Tongue (tissue), 2 donors: Measurements from ENCODE around the gene GNAT1. TPM values are rescaled to one million over a fixed set of nuclear protein-coding genes. Genes with fewer than 3 reads are reported as not detected.
"Not testable (repeated sequence)": the region's sequence is repeated elsewhere in the genome, so short reads cannot be mapped to it uniquely, and the experiment has no call there.

Experiments
- DNase-seq: peaks from one replicate; pipeline ENCODE4 v3.0.0-alpha.2; 2015
- total RNA-seq: library from RNA; depleted of rRNA; stranded (reverse); fragments of >200 nt; gene quantifications from one replicate; pipeline ENCODE4 v1.2.3, GENCODE V29; 2014

Gene GNAT1
- total RNA-seq, 1 donor from 2014 or later = not detected

DNA sequence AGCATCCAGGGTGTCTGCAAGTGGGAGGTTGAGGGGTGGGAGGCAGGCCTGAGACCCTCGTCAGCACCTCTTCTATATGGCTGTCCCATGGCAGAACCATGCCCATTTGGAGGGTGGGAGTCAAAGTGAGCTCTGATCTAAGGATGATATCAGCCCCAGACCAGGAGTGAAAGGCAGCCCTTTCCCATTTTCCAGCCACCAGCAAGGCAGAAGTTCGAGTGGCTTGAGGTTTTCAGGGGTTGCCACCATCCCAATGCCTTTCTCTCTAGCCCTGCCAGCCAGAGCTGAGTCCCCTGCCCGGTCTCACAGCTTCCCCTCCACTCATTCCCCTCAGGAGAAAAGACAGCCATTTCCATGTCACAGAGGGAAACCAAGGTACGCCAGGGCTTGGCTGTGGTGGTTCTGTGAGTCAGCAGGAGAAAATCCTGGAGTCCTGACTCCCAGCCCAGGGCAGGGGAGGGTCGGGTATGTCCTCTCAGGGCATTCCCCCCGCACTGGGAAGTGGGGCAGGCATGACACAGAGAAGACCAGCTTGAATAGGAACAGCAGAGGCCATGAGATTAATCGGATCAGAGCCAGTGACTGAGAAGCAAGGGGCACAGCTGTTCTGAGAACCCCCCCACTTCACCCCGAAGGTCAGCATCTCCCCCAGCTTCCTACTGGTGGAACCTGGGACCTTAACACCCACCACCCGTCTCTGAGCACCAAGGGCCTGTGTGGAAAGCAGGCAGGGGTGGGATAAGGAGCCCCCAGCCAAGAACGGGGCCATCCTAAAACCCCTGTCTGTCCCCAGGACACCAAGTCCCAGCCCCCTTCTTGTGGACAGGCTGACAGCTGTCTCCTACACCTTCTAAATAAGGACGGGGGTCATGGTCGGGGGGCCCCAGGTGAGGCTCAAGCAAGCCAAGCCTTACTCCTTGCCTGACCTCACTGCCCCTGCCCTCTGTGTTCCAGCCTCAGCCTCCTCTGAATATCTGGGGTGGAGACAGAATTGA lies 12.7 kb downstream of the GNAT1 start:
- DNase-seq = no peak

DNA sequence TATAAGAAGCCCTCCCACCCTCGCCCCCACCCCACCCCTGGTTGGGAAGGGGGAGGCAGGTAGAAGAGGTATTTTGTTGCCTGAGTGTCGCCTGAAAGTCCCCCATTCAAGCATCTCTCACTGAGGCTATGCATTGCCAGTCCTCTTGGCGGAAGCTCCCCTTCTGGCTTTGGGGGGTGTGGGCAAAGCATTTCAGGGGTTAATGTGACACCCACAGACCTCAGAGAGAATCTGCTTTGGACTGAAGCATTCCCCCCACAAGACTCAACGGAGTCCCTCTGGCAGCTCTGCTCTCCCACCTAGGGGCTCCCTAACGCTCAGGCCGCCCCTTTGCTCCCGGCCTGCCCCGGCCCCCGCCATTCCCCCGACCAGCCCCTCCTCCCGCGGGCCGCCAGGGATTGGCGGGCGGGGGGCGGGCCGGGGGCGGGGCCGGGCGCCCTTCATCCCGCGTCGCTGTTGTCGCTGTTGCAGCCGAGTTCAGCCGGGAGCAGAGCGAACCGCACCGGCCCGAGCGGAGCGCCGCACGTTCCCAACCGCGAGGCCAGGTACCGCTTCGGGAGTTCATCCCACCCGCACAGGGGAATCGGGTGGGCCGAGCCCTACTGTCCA lies 13.5 kb downstream of the GNAT1 start, which contains the start of gene SLC38A3:
Gene SLC38A3 (plus strand): TSS at position 468 of the 609 bp plus-strand sequence. CDS start 8,929 bp downstream, outside the sequence.
- peak; percentile 59 for DNase-seq

GRCh38 chr3:50205413-50206276 lies 14.2 kb downstream of the GNAT1 start:
- peak; percentile 57 for DNase-seq

- DNase-seq = no peak
These were observed 16.1 kb downstream of the GNAT1 start for GRCh38 chr3:50207359-50208042.

DNA sequence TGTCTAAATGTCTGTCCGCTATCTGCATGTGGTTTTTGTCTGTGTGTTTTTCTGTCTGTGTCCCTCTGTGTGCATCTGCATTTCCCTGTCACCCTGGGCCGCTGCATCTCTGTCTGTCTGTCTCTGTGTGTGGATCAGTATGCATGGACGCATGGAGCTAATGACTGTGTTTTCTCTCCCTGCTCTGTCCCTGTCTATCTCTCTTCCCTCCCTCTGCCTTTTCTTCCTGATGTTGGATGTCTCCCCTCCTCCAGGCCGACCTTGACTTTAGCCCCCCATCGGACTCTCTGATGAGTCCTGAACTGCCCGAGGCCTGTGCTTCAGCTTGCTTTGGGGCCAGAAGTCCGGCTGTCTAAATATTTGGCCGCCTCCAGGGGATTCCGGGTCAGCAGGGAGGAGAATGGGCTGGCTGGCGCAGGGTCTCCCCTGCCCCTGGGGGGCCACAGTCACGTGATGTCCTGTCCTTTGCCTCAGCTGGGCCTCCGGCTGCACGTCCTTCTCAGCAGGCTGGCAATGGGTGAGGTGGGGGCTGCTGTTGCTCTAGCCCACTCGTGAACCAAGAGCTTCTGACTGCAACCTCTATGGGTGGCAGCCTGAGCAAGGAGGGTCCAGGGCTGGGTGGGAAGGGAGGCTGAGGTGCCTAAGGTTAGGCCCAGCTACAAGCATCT lies 17.4 kb downstream of the GNAT1 start:
- no peak for DNase-seq

GRCh38 chr3:50210176-50210509 lies 18.7 kb downstream of the GNAT1 start:
- no peak for DNase-seq

DNA sequence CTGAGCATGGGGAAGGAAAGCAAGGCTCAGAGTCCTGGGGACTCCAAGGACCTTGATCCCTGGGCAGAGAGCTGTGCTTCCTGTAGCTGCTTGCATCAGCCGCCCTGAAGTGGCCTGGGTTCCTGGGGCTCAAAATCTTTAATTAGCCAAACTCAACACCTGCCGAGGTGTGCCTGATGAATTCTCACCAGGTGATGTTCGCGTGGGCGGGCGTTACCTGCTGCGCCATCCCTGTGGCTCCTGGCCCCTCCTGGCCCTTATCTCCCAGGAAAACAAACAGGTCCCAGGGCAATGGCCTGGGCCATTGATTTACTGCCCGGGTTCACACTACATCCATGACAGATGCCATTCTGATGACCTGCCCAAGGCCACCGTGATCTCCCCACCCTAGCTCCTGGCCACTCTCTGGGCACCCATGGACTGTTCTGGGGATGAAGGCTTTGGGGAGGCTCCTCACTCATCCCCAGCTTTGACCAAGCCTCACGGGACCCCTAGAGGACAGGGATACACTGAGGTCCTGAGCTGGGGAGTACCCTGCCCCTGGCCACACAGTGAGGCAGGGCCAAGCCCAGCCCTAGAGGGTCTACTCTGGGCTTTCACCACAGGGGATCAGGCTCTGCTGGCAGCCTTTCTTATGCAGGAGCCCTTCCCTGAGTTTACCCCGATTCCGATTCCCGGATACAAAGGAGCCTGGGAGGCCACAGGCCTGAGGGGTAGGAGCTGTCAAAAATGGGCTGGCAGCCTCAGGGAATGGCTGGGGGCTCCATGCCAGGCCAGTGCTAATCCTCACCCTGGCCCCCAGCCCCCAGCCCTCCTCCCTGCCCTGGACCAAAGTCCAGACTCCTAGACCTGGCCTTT lies 19.3 kb downstream of the GNAT1 start:
- DNase-seq = no peak

- not testable (repeated sequence) for DNase-seq
These were observed 19.9 kb downstream of the GNAT1 start for GRCh38 chr3:50211368-50211717.

GRCh38 chr3:50211930-50212329 lies 20.5 kb downstream of the GNAT1 start:
- DNase-seq = no peak

GRCh38 chr3:50212502-50212901 lies 21.1 kb downstream of the GNAT1 start:
- DNase-seq = no peak

GRCh38 chr3:50212971-50213370 lies 21.6 kb downstream of the GNAT1 start:
- no peak for DNase-seq

GRCh38 chr3:50213373-50213772 lies 22.0 kb downstream of the GNAT1 start:
- DNase-seq = no peak

DNA sequence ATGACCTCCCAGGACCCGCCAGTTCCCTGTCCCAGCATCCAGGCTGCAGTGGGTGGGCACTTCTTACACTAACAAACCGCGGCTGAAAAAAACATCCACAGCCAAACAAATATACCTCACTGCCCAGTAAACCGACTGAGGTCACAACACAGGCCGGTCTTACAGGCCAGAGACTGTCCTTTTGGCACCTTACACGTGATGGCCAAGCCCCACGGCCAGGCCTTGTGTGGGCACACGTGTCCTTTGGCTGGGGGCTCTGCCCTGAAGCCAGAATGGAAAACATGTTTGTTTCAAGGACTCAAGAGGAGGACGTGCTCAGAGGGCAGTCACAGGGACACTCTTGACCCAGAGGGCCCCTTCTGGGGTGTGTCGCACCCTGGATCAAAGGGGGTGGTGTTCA lies 23.4 kb downstream of the GNAT1 start:
- DNase-seq = no peak

DNA sequence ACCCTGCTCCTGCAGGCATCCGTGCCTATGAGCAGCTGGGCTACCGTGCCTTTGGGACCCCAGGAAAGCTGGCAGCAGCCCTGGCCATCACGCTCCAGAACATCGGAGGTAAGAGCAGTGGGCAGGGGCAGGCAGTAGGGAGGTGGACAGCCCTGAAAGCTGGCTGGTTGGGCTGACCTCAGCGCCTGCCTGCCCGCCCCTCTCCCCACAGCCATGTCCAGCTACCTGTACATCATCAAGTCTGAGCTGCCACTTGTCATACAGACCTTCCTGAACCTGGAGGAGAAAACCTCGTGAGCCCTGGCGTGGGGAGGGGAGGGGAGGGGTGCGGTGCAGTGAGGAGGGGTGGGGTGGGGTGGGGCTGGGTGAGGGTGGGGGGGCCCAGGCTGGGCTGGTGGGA lies 24.1 kb downstream of the GNAT1 start:
- no peak for DNase-seq

DNA sequence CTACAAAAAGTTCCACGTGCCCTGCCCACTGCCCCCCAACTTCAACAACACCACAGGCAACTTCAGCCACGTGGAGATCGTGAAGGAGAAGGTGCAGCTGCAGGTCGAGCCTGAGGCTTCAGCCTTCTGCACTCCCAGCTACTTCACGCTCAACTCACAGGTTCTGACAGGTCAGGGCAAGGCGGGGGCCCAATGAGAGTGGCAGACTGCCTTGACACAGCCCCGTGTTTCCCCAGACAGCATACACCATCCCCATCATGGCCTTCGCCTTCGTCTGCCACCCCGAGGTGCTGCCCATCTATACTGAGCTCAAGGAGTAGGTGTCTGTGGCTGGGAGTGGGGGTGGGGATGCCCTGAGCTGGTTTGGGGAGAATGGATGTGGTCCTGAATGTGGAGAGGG lies 26.3 kb downstream of the GNAT1 start:
- DNase-seq = no peak

GRCh38 chr3:50218448-50218847 lies 27.0 kb downstream of the GNAT1 start:
- no peak for DNase-seq

GRCh38 chr3:50219285-50219684 lies 27.9 kb downstream of the GNAT1 start:
- DNase-seq = no peak

GRCh38 chr3:50220109-50220508 lies 28.7 kb downstream of the GNAT1 start:
- no peak for DNase-seq

DNA sequence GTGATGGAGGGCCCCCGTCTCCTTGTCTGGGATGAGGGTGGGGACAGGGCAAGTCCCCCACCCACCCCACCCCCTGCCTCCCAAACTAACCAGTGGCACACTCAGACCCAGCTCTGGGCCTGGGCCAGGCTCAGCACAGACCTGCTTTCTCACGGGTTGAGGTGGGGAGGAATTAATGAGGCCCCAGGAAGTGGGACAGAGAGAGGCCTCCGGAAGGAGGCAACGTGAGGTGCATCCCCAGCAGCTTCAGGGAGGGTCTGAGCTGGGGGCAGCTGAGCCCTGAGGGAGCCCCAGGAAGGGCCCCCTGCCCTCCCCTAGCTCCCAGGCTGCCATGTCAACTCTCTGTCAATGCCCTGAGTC lies 29.6 kb downstream of the GNAT1 start:
- no peak for DNase-seq

DNA sequence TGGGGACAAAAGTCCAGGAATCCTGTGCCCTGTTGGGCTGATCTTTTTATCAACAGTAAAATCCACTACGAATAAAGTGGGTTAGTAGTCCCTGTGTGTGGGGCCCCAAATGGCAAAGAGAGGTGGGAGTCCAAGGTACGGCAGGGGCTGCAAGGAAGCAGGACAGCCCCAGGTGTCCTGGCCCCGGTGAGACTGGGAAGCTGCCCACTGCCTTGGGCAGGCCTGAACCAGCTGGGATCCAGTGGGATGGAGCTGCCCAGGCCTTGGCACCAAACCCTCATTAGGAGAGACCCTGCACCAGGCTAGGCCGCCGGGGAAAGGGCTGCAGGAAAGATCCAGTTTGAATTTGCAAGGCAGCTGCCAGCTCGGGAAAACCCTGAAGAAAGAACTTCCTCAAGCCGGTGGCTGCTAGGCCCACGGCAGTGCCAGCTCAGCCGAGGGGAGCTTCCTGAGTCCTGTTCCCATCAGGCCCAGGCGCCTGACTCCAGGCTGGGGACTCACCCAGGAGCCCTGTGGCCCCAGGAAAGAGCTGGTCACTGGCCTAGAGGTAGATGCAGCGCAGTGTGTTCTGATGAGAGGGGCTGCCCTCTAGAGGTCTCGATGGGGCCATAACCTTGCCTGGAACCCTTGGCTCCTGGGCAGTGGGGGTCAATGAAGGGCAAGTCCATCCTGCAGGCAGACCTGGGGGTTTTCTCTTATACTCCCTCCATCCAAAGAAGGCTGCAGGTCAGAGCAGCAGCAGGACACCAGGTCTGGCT lies 30.2 kb downstream of the GNAT1 start:
- no peak for DNase-seq
